K562 (cell line): ENCODE measurements around the gene SYNGR3. TPM values are rescaled to one million over a fixed set of nuclear protein-coding genes. Genes with fewer than 3 reads are reported as not detected.

Experiments
- CREM ChIP-seq: IDR thresholded peaks from 2 replicates; pipeline ENCODE4 v1.6.1; 2014; ENCODE audit warnings: antibody characterized with exemption, low read depth
- FIP1L1 ChIP-seq: fragments of 200-400 bp; formaldehyde crosslinking; IDR thresholded peaks from 2 replicates; pipeline ENCODE4 v1.6.1; 2018; ENCODE audit warnings: mild to moderate bottlenecking, low read depth, low read length; ENCODE audit not compliant: poor library complexity, severe bottlenecking
- ILF3 ChIP-seq: fragments of 450-650 bp; IDR thresholded peaks from 2 replicates; pipeline ENCODE4 v1.6.1; 2018; ENCODE audit warnings: antibody characterized with exemption, mild to moderate bottlenecking, moderate library complexity, borderline replicate concordance
- MCM7 ChIP-seq, 2 experiments: fragments of 450-650 bp; IDR thresholded peaks; 2 replicates each; pipeline ENCODE4 v1.6.1; 2016 to 2018
- PCBP1 ChIP-seq: fragments of 200-400 bp; formaldehyde crosslinking; IDR thresholded peaks from 2 replicates; pipeline ENCODE4 v1.6.1; 2018; ENCODE audit warnings: mild to moderate bottlenecking, low read depth, low read length; ENCODE audit not compliant: poor library complexity, severe bottlenecking
- RB1 ChIP-seq: fragments of 450-650 bp; IDR thresholded peaks from 2 replicates; pipeline ENCODE4 v1.6.1; 2017; ENCODE audit warnings: low read depth, mild to moderate bottlenecking
- SLC30A9 ChIP-seq: fragments of 250-450 bp; sonication (Bioruptor Pico); IDR thresholded peaks from 2 replicates; pipeline ENCODE4 v1.8.0; 2022; ENCODE audit warnings: mild to moderate bottlenecking, moderate library complexity
- TBL1XR1 ChIP-seq, 2 experiments: IDR thresholded peaks; 2 replicates each; pipeline ENCODE4 v1.6.1; 2012; ENCODE audit warnings: improper control_type of control experiment in 2 of 2, low read length in 2 of 2, mild to moderate bottlenecking in 1 of 2
- ZNF232 ChIP-seq: sonication (generic); formaldehyde crosslinking; IDR thresholded peaks from 2 replicates; pipeline ENCODE4 v1.8.0; 2022; ENCODE audit warnings: mild to moderate bottlenecking, missing genetic modification reagents
- ZNF263 ChIP-seq: sonication (generic); formaldehyde crosslinking; IDR thresholded peaks from 2 replicates; pipeline ENCODE4 v1.8.0; 2022; ENCODE audit warnings: mild to moderate bottlenecking, missing genetic modification reagents, borderline replicate concordance
- ZNF764 ChIP-seq: fragments of 250-450 bp; sonication (Bioruptor Pico); IDR thresholded peaks from 2 replicates; pipeline ENCODE4 v1.4.0; 2020; ENCODE audit warnings: low read depth, mild to moderate bottlenecking, moderate library complexity
- polyA plus RNA-seq, 8 experiments: library from polyadenylated mRNA; depleted of rRNA in 4 of 8; stranded (reverse) in 5 of 8; unstranded in 3 of 8; fragments of >200 nt; fragmentation: Nextera tagmentation in 2 of 8; fragmentation: Illumina TruSeq in 1 of 8; extraction: Ambion mirVana in 2 of 8; extraction: Trizol in 1 of 8; gene quantifications; 2 replicates each; pipeline versions ENCODE4 v1.2.1 to v1.2.3, GENCODE V29; 2011 to 2014; ENCODE audit warnings: inconsistent platforms in 1 of 8, missing spikeins in 1 of 8
- total RNA-seq, 7 experiments: library from RNA; depleted of rRNA in 6 of 7; stranded (reverse); fragments of >200 nt in 6 of 7; fragmentation: Illumina TruSeq in 2 of 7; extraction: Trizol in 2 of 7; gene quantifications; 2 replicates each; pipeline versions ENCODE4 v1.2.1 to v1.2.3, GENCODE V29; 2011 to 2021; ENCODE audit warnings: low replicate concordance in 1 of 7
- TF ChIP-seq, protein P1 (sequence below): fragments of 250-450 bp; sonication (Bioruptor Pico); IDR thresholded peaks from 2 replicates; pipeline ENCODE4 v1.8.0; 2022; ENCODE audit warnings: inconsistent platforms
- TF ChIP-seq, protein P2 (sequence below), 2 experiments: fragments of 450-650 bp; formaldehyde crosslinking in 1 of 2; IDR thresholded peaks; 2 replicates each; pipeline versions ENCODE4 v1.4.0 to v1.6.1; 2014 to 2020; ENCODE audit warnings: mild to moderate bottlenecking in 2 of 2, borderline replicate concordance in 1 of 2, low read depth in 1 of 2
- TF ChIP-seq, protein P3 (sequence below), 2 experiments: fragments of 450-650 bp in 1 of 2; sonication (generic) in 1 of 2; formaldehyde crosslinking; conservative IDR thresholded peaks; 2 replicates each; pipeline versions ENCODE4 v1.4.0 to v1.8.1; 2020 to 2022; ENCODE audit warnings: mild to moderate bottlenecking in 1 of 2, missing genetic modification reagents in 1 of 2

SYNGR3 gene
- total and polyA plus RNA-seq, 9 of the 15 experiments (the other 6 are each of a cell fraction or from before 2014, with no cell fraction given), result 3.7 to 69.2 (median 36.3) TPM

DNA sequence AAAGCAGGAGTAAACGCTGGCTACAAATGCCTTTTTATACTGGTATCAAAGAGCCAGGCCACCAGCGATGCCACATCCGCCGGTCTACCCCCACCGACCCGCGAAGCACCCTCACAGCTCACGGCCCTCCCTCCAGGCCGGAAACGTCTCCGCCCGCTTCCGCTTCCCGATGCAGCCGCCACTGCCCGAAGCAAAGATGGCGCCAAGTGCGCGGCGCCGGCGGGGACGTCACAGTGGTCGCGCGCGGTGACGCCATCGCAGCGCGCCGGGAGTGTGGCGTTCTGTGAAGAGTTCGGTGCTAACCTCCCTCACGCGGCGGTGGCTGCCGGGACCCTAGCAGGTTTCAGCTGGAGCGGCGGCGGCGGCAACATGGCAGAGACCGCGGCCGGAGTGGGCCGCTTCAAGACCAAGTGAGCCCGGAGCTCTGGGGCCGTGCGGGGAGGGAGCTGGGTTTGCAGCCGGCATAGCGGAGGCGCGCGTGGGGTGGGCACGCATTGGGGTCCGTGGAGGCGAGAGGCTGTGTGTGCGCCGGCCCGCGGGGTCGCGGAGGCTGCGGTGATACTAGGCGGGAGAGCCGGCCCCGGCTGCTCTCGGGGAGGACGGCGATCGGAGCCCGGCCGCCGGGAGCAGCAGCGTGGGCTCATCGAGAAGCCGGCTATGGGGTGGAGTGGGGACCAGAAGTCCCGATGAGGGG lies 17.8 kb upstream of the SYNGR3 start, which contains the start of gene TBL3 (continued):
- TF ChIP-seq, protein P1, sequence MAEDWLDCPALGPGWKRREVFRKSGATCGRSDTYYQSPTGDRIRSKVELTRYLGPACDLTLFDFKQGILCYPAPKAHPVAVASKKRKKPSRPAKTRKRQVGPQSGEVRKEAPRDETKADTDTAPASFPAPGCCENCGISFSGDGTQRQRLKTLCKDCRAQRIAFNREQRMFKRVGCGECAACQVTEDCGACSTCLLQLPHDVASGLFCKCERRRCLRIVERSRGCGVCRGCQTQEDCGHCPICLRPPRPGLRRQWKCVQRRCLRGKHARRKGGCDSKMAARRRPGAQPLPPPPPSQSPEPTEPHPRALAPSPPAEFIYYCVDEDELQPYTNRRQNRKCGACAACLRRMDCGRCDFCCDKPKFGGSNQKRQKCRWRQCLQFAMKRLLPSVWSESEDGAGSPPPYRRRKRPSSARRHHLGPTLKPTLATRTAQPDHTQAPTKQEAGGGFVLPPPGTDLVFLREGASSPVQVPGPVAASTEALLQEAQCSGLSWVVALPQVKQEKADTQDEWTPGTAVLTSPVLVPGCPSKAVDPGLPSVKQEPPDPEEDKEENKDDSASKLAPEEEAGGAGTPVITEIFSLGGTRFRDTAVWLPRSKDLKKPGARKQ (CRISPR knock-in tag), result no peak
- TF ChIP-seq SLC30A9 (CRISPR knock-in tag) (no peak), TBL1XR1 (IDR thresholded peaks at IDR 0.05; ENCODE audit: low read length in 2 of 2) (peak; percentile 71 to 100; a peak in 3 of 4 replicates), RB1 (peak; percentile 97), FIP1L1 (peak; percentile 85), ZNF232 (CRISPR knock-in tag) (0 out of 2 replicates have a peak, but pooled peaks have one; percentile 13), PCBP1 (peak; percentile 89), ZNF263 (CRISPR knock-in tag) (peak; percentile 75), MCM7 (IDR thresholded peaks at IDR 0.05) (no peak), CREM (peak; percentile 100), ILF3 (no peak; the same call in 1 of the 2 replicates), ZNF764 (CRISPR knock-in tag) (no peak)
- TF ChIP-seq, protein P2, sequence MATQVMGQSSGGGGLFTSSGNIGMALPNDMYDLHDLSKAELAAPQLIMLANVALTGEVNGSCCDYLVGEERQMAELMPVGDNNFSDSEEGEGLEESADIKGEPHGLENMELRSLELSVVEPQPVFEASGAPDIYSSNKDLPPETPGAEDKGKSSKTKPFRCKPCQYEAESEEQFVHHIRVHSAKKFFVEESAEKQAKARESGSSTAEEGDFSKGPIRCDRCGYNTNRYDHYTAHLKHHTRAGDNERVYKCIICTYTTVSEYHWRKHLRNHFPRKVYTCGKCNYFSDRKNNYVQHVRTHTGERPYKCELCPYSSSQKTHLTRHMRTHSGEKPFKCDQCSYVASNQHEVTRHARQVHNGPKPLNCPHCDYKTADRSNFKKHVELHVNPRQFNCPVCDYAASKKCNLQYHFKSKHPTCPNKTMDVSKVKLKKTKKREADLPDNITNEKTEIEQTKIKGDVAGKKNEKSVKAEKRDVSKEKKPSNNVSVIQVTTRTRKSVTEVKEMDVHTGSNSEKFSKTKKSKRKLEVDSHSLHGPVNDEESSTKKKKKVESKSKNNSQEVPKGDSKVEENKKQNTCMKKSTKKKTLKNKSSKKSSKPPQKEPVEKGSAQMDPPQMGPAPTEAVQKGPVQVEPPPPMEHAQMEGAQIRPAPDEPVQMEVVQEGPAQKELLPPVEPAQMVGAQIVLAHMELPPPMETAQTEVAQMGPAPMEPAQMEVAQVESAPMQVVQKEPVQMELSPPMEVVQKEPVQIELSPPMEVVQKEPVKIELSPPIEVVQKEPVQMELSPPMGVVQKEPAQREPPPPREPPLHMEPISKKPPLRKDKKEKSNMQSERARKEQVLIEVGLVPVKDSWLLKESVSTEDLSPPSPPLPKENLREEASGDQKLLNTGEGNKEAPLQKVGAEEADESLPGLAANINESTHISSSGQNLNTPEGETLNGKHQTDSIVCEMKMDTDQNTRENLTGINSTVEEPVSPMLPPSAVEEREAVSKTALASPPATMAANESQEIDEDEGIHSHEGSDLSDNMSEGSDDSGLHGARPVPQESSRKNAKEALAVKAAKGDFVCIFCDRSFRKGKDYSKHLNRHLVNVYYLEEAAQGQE (IDR thresholded peaks at IDR 0.05; ENCODE audit: borderline replicate concordance), result no peak; the same call in 1 of the 2 replicates
- TF ChIP-seq, protein P2 (CRISPR knock-in tag; IDR thresholded peaks at IDR 0.05; ENCODE audit: low read depth), result peak; percentile 64; the same call in 1 of the 2 replicates
- TF ChIP-seq, protein P3, sequence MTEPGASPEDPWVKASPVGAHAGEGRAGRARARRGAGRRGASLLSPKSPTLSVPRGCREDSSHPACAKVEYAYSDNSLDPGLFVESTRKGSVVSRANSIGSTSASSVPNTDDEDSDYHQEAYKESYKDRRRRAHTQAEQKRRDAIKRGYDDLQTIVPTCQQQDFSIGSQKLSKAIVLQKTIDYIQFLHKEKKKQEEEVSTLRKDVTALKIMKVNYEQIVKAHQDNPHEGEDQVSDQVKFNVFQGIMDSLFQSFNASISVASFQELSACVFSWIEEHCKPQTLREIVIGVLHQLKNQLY (CRISPR knock-in tag; conservative IDR thresholded peaks at IDR 0.05), result no peak
